ENCODE measurements around the gene ATG5. TPM values are rescaled to one million over a fixed set of nuclear protein-coding genes. Genes with fewer than 3 reads are reported as not detected.

The ATG5 gene
- total RNA-seq (2021; fragmentation: NEBNext Ultra II Directional; extraction: Animal tissue kit (Norgen Biotek cat#: 25700)), result 10 to 100 TPM; 19.4 to 24.8 (median 21.5) TPM
- long read RNA-seq, transcript ATG5-204 (8 exons, 3,216 nt), result major isoform, 24 of 48 reads
- long read RNA-seq, transcript ATG5-208 (7 exons, 3,035 nt), result minor isoform, 15 of 48 reads
- long read RNA-seq, partial matches to known transcripts, result 2 of 48 reads
- long read RNA-seq, other reads (novel, unspliced or antisense), result 7 of 48 reads

GRCh38 chr6:106325336-106326178 lies at the start of gene ATG5:
ATG5 (minus strand) TSS chr6:106325760; CDS start chr6:106316208, 9,552 bp downstream.
- H3K4me3 Mint-ChIP-seq, result peak within 1 kb of the TSS; percentile 99
- H3K9me3 Mint-ChIP-seq, result no peaks in the 10 kb centered on the region
- peak; percentile 99 for DNase-seq
- no peaks in the 10 kb centered on the region; the same call in 1 of the 2 replicates for H3K36me3 Mint-ChIP-seq (ENCODE audit: low read depth)
- no peak for TF ChIP-seq CTCF (IDR thresholded peaks at IDR 0.05)
- H3K27me3 Mint-ChIP-seq (ENCODE audit: insufficient read depth), result peaks cover 16% of the 10 kb centered on the region
- H3K27ac Mint-ChIP-seq, result peak within 1 kb of the TSS; percentile 95
- peaks cover 27% of the 10 kb centered on the region for H3K4me1 Mint-ChIP-seq (ENCODE audit: low read depth)

GRCh38 chr6:106373502-106374239 lies 48.1 kb upstream of the ATG5 start:
- H3K4me1 Mint-ChIP-seq (ENCODE audit: low read depth), result peaks cover 5% of the 10 kb centered on the region
- H3K9me3 Mint-ChIP-seq, result no peaks in the 10 kb centered on the region
- no peak overlapping the region for H3K27ac Mint-ChIP-seq
- no peaks in the 10 kb centered on the region for H3K36me3 Mint-ChIP-seq (ENCODE audit: low read depth)
- H3K4me3 Mint-ChIP-seq, result no peak overlapping the region
- no peak for TF ChIP-seq CTCF (IDR thresholded peaks at IDR 0.05)
- no peak for DNase-seq
- peaks cover 21% of the 10 kb centered on the region for H3K27me3 Mint-ChIP-seq (ENCODE audit: insufficient read depth)

GRCh38 chr6:106372838-106373501 lies 47.4 kb upstream of the ATG5 start:
- H3K27me3 Mint-ChIP-seq (ENCODE audit: insufficient read depth), result peaks cover 19% of the 10 kb centered on the region
- peaks cover 5% of the 10 kb centered on the region for H3K4me1 Mint-ChIP-seq (ENCODE audit: low read depth)
- H3K4me3 Mint-ChIP-seq, result no peak overlapping the region
- H3K27ac Mint-ChIP-seq, result no peak overlapping the region
- no peak for DNase-seq
- no peaks in the 10 kb centered on the region for H3K36me3 Mint-ChIP-seq (ENCODE audit: low read depth)
- H3K9me3 Mint-ChIP-seq, result no peaks in the 10 kb centered on the region
- no peak for TF ChIP-seq CTCF (IDR thresholded peaks at IDR 0.05)

GRCh38 chr6:106370639-106371038 lies 45.1 kb upstream of the ATG5 start:
- no peaks in the 10 kb centered on the region for H3K4me1 Mint-ChIP-seq (ENCODE audit: low read depth)
- peaks cover 17% of the 10 kb centered on the region for H3K27me3 Mint-ChIP-seq (ENCODE audit: insufficient read depth)
- TF ChIP-seq CTCF (IDR thresholded peaks at IDR 0.05), result no peak
- H3K36me3 Mint-ChIP-seq (ENCODE audit: low read depth), result no peaks in the 10 kb centered on the region
- H3K4me3 Mint-ChIP-seq, result no peak overlapping the region
- no peak for DNase-seq
- no peaks in the 10 kb centered on the region for H3K9me3 Mint-ChIP-seq
- no peak overlapping the region for H3K27ac Mint-ChIP-seq

GRCh38 chr6:106369739-106370138 lies 44.2 kb upstream of the ATG5 start:
- no peak for TF ChIP-seq CTCF (IDR thresholded peaks at IDR 0.05)
- Mint-ChIP-seq H3K27ac (no peak overlapping the region), H3K27me3 (ENCODE audit: insufficient read depth) (peaks cover 16% of the 10 kb centered on the region), H3K36me3 (ENCODE audit: low read depth) (no peaks in the 10 kb centered on the region), H3K4me3 (no peak overlapping the region), H3K4me1 (ENCODE audit: low read depth) (no peaks in the 10 kb centered on the region), H3K9me3 (no peaks in the 10 kb centered on the region)
- no peak for DNase-seq

Measured in HFFc6 (cell line).